ENCODE data around the gene ATXN2.
"Not testable (repeated sequence)": the region's sequence is repeated elsewhere in the genome, so short reads cannot be mapped to it uniquely, and the experiment has no call there.

The ATXN2 gene

DNA sequence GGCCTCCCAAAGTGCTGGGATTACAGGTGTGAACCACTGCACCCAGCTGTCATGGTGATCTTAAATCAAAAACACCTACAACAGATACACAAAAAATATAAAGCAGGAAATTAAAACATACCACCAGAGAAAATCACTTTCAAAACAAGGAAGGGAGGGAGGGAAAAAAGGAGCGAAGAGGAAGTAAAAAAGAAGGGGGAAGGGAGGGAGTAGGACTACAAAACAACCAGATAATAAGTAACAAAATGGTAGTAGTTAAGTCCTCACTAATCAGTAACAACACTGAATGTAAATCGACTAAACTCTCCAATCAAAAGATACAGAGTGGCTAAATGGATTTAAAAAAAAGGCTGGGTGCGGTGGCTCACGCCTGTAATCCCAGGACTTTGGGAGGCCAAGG, 104.4 kb downstream of the ATXN2 start:
- Histone ChIP-seq H3F3A (ENCODE audit: insufficient read depth, low read length) (no peaks in the 10 kb centered on the region), H3K27ac (ENCODE audit: low read length) (no peak overlapping the region), H3K4me3 (ENCODE audit: low read length) (no peak overlapping the region), H3K9ac (ENCODE audit: low read length) (no peak overlapping the region), H3K36me3 (replicated peaks; ENCODE audit: insufficient read depth, low read length) (no peaks in the 10 kb centered on the region), H2AFZ (ENCODE audit: low read length) (no peak overlapping the region), H3K27me3 (replicated peaks; ENCODE audit: insufficient read depth, low read length) (no peaks in the 10 kb centered on the region), H3K4me1 (ENCODE audit: low read length) (no peaks in the 10 kb centered on the region), H3K9me3 (replicated peaks; ENCODE audit: insufficient read depth, low read length) (no peaks in the 10 kb centered on the region), H4K20me1 (ENCODE audit: insufficient read depth, low read length) (no peaks in the 10 kb centered on the region), H3K4me2 (ENCODE audit: low read depth, low read length) (no peak overlapping the region), H3K79me2 (ENCODE audit: low read length) (no peaks in the 10 kb centered on the region), H3K9me2 (replicated peaks; ENCODE audit: insufficient read depth, low read length) (no peaks in the 10 kb centered on the region)
- TF ChIP-seq CTCF (IDR thresholded peaks at IDR 0.05; ENCODE audit: low read length) (no peak), EZH2phosphoT487 (IDR thresholded peaks at IDR 0.05; ENCODE audit: low read length) (no peak), EZH2 (optimal IDR thresholded peaks at IDR 0.05; ENCODE audit: low read depth, low read length) (no peak)
- no peak for DNase-seq

DNA sequence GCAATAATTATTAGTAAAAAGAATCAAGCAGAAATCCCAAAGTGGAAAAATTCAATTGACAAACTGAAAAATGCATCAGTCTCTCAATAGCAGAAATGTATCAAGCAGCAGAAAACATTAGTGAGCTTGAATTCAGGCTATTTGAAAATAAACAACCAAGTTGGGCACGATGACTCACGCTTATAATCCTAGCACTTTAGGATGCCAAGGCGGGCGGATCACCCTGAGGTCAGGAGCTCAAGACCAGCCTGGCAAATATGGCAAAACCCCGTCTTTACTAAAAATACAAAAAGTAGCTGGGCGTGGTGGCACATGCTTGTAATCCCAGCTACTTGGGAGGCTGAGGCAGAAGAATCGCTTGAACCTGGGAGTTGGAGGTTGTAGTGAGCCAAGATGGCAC, 106.1 kb downstream of the ATXN2 start:
- H3K4me2 ChIP-seq (ENCODE audit: low read depth, low read length); H2AFZ ChIP-seq (ENCODE audit: low read length); H3F3A ChIP-seq (ENCODE audit: insufficient read depth, low read length); H3K9me3 ChIP-seq (replicated peaks; ENCODE audit: insufficient read depth, low read length); DNase-seq; H3K4me1 ChIP-seq (ENCODE audit: low read length); H3K9ac ChIP-seq (ENCODE audit: low read length); H3K27ac ChIP-seq (ENCODE audit: low read length); H3K27me3 ChIP-seq (replicated peaks; ENCODE audit: insufficient read depth, low read length); H3K79me2 ChIP-seq (ENCODE audit: low read length); H3K9me2 ChIP-seq (replicated peaks; ENCODE audit: insufficient read depth, low read length); H3K4me3 ChIP-seq (ENCODE audit: low read length); H4K20me1 ChIP-seq (ENCODE audit: insufficient read depth, low read length); H3K36me3 ChIP-seq (replicated peaks; ENCODE audit: insufficient read depth, low read length): not testable (repeated sequence)

DNA sequence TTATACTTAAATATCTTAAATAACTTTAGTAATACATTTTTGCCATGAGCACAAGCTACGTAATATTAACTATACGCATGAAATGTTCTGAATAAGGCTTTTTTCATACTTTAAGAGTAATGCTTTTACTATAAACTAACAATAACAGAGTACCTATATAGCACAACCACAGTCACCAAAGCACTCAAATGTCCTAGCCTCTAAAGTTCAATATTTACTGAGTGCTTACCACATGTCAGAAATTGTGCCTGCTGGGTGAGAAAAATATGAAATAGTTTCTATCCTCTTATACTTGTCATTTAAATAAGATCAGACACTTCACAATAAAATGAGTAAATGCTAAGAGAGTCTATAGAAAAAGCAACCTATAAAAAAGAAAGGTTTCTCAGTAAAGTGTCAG, 110.3 kb downstream of the ATXN2 start:
- Histone ChIP-seq H3K4me3 (ENCODE audit: low read length) (no peak overlapping the region), H4K20me1 (ENCODE audit: insufficient read depth, low read length) (no peaks in the 10 kb centered on the region), H3K4me1 (ENCODE audit: low read length) (no peaks in the 10 kb centered on the region), H3K4me2 (ENCODE audit: low read depth, low read length) (no peak overlapping the region), H2AFZ (ENCODE audit: low read length) (no peak overlapping the region), H3K79me2 (ENCODE audit: low read length) (no peaks in the 10 kb centered on the region), H3K36me3 (replicated peaks; ENCODE audit: insufficient read depth, low read length) (no peaks in the 10 kb centered on the region), H3K9me3 (replicated peaks; ENCODE audit: insufficient read depth, low read length) (no peaks in the 10 kb centered on the region), H3K27ac (ENCODE audit: low read length) (no peak overlapping the region), H3K9me2 (replicated peaks; ENCODE audit: insufficient read depth, low read length) (no peaks in the 10 kb centered on the region), H3F3A (ENCODE audit: insufficient read depth, low read length) (no peaks in the 10 kb centered on the region), H3K9ac (ENCODE audit: low read length) (no peak overlapping the region), H3K27me3 (replicated peaks; ENCODE audit: insufficient read depth, low read length) (no peaks in the 10 kb centered on the region)
- TF ChIP-seq CTCF (IDR thresholded peaks at IDR 0.05; ENCODE audit: low read length) (no peak), EZH2phosphoT487 (IDR thresholded peaks at IDR 0.05; ENCODE audit: low read length) (no peak), EZH2 (optimal IDR thresholded peaks at IDR 0.05; ENCODE audit: low read depth, low read length) (no peak)
- no peak for DNase-seq

GRCh38 chr12:111488271-111488670, 110.8 kb downstream of the ATXN2 start:
- Histone ChIP-seq H3K9me2 (replicated peaks; ENCODE audit: insufficient read depth, low read length) (no peaks in the 10 kb centered on the region), H4K20me1 (ENCODE audit: insufficient read depth, low read length) (no peaks in the 10 kb centered on the region), H3F3A (ENCODE audit: insufficient read depth, low read length) (no peaks in the 10 kb centered on the region), H3K36me3 (replicated peaks; ENCODE audit: insufficient read depth, low read length) (no peaks in the 10 kb centered on the region), H3K9me3 (replicated peaks; ENCODE audit: insufficient read depth, low read length) (no peaks in the 10 kb centered on the region), H3K4me2 (ENCODE audit: low read depth, low read length) (no peak overlapping the region), H3K9ac (ENCODE audit: low read length) (no peak overlapping the region), H3K79me2 (ENCODE audit: low read length) (no peaks in the 10 kb centered on the region), H3K27me3 (replicated peaks; ENCODE audit: insufficient read depth, low read length) (no peaks in the 10 kb centered on the region), H3K4me3 (ENCODE audit: low read length) (no peak overlapping the region), H3K4me1 (ENCODE audit: low read length) (no peaks in the 10 kb centered on the region), H3K27ac (ENCODE audit: low read length) (no peak overlapping the region), H2AFZ (ENCODE audit: low read length) (no peak overlapping the region)
- TF ChIP-seq EZH2 (optimal IDR thresholded peaks at IDR 0.05; ENCODE audit: low read depth, low read length) (no peak), EZH2phosphoT487 (IDR thresholded peaks at IDR 0.05; ENCODE audit: low read length) (no peak), CTCF (IDR thresholded peaks at IDR 0.05; ENCODE audit: low read length) (no peak)
- DNase-seq, result no peak

All from MM.1S (cell line).